AG04449 (cell line): ENCODE results near the gene CDK17.
A peak's percentile ranks its signal among the peaks of the same experiment; 100 is the strongest.

Experiments
- CTCF ChIA-PET: fragments of 350-600 bp; formaldehyde crosslinking; extraction: SDS; loops from one replicate; lab custom pipeline; 2021; ENCODE audit warnings: antibody characterized with exemption; lab: Yijun Ruan, JAX
- POLR2A ChIA-PET: fragments of 400-600, 350-600 bp; formaldehyde crosslinking; extraction: SDS; loops from one replicate; lab custom pipeline; 2020; ENCODE audit warnings: antibody characterized with exemption, inconsistent platforms; lab: Yijun Ruan, JAX
- DNase-seq: peaks from one replicate; pipeline ENCODE4 v3.0.0-alpha.2; 2010; ENCODE audit warnings: low read depth, low spot score
- H3K4me3 ChIP-seq: 2 replicates; pipeline ENCODE4 v1.5.1; 2011; ENCODE audit warnings: low read depth, mild to moderate bottlenecking, control low read depth, low read length
- CTCF ChIP-seq: IDR thresholded peaks from one replicate; pipeline ENCODE4 v1.5.1; 2011; ENCODE audit warnings: mild to moderate bottlenecking, moderate library complexity, low read length, control low read depth, inconsistent platforms; ENCODE audit not compliant: insufficient read depth; ENCODE audit errors: missing control alignments

Gene CDK17

GRCh38 chr12:96260231-96260630, 140.0 kb downstream of the CDK17 start:
- no peak for TF ChIP-seq CTCF
- no peak for DNase-seq
- H3K4me3 ChIP-seq = no peak overlapping the region
- POLR2A ChIA-PET = no interaction called here
- CTCF ChIA-PET = interaction anchor here (1.3 to 1.5 kb wide), 2 partner anchors 8 to 141 kb away, joined by 3 to 4 read pairs; no protein-coding TSS in a partner anchor

DNA sequence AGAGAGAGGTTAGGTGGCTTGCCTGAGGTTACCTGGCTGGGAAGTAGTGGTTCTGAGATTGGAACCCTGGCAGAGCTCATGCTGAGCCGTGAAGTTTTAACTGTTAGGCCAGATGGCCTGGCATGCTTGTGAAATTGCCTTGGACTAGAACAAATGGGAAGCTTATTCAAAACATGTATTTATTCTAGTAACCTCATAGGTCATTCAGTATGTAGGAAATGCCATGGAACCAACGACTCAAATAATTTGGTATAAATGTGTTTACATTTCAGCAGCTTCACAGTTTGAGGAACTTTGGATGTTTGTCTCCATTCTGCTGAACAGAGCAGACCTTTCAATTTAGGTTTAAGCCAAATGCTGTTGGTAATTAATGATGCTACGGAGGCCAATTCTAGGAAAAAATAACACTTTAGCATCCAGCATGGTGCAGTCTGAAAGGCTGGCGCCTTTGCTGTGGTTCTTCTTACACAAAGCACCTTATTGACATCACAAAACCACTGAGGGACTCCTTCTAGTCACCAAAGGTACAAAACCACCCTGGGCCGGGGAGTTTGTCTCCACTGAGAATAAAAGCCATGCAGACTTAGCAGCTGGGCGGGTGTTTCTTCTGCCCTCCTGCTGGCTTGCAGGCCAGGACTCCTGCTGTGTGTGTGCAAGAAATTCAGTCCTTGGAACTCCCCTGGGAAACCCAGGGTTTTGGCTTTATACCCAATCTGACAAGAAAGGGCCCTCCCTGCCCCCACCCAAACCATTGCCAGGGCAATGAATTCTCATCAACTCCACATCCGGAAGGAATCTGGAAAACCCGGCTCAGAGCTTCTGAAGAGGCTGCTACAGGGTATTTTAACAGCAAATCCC, 141.9 kb downstream of the CDK17 start:
- H3K4me3 ChIP-seq = no peak overlapping the region
- ChIA-PET POLR2A (interaction anchor here (0.5 kb wide), 1 partner anchor 18 kb away, joined by 3 read pairs; no protein-coding TSS in a partner anchor), CTCF (interaction anchor here (1.1 to 2.7 kb wide), 4 partner anchors 9 to 231 kb away, joined by 3 to 7 read pairs (median 4); partner anchors contain the start of gene CFAP54)
- TF ChIP-seq CTCF = no peak
- DNase-seq = peak; percentile 45

DNA sequence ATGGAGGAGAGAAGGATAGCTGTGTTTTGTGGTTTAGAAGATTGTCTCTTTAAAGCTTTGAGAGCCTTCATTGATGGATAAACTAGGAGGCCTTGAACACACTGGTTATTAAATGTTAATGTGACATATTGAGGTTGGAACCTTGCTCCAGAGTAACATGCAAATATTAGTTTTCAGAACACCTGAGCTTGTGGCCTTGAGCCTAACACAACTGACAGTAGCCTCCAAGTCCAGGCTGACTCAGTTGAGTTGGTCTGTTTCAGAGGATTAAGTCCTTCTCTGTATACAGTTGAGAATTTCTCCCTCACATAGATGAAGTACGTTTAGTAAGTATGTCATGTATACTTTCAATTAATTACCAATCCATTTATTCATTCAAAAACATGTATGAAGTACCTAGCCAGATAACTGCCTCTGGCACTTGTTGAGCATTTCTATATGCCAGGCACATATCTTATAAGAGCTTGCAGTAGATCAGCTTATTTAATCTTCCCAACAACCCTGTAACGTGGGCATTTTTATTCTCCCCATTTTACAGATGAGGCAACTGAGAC, 142.6 kb downstream of the CDK17 start:
- DNase-seq = no peak
- CTCF ChIA-PET = interaction anchor here (1.3 to 2.7 kb wide), 3 partner anchors 10 to 232 kb away, joined by 3 to 7 read pairs (median 6); partner anchors contain the start of gene CFAP54
- TF ChIP-seq CTCF = no peak
- POLR2A ChIA-PET = no interaction called here
- H3K4me3 ChIP-seq = no peak overlapping the region

- TF ChIP-seq CTCF = no peak
- DNase-seq = no peak
- H3K4me3 ChIP-seq = no peak overlapping the region
- CTCF ChIA-PET = interaction anchor here (2.0 to 2.8 kb wide), 3 partner anchors 12 to 260 kb away, joined by 6 to 7 read pairs (median 6); partner anchors contain the start of gene CFAP54
- POLR2A ChIA-PET = no interaction called here
These were observed 143.4 kb downstream of the CDK17 start for GRCh38 chr12:96256672-96257361.

DNA sequence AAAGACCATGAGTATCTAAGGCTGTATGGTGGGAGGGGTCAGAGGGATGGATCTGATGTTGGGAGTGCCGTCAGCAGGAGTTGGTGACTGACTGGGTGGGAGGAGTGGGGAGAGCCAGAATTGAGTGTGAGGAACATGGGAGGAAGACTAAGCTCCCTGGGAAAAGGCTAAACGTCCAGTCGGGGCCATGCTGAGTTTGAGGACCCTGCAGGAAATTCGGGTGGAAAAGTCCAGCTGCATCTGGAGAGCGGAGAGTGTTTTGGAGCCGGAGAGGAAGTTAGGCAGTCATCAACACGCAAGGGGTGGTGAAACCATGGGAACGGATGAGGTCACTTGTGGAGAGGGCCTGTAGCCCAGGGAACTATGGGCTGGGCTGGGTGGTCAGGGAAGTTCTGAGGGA, 145.2 kb downstream of the CDK17 start:
- CTCF ChIA-PET = interaction anchor here (0.9 to 2.8 kb wide), 5 partner anchors 10 to 262 kb away, joined by 3 to 7 read pairs (median 5); no protein-coding TSS in a partner anchor
- no peak overlapping the region for H3K4me3 ChIP-seq
- POLR2A ChIA-PET = no interaction called here
- no peak for DNase-seq
- no peak for TF ChIP-seq CTCF
